H9 (cell line): Measurements from ENCODE around the gene FAM53C. TPM values are rescaled to one million over a fixed set of nuclear protein-coding genes. Genes with fewer than 3 reads are reported as not detected.

Experiments used
- DNase-seq: peaks from one replicate; pipeline ENCODE4 v3.0.0-alpha.2; 2017
- H2AFZ ChIP-seq: one replicate; pipeline ENCODE4 v1.6.1; 2013; ENCODE audit warnings: mild to moderate bottlenecking, low read length, control low read depth, moderate library complexity
- H2AK5ac ChIP-seq: 2 replicates; pipeline ENCODE4 v1.6.1; 2013; ENCODE audit warnings: low read length, control low read depth, mixed read lengths; ENCODE audit not compliant: insufficient read length
- H2BK120ac ChIP-seq: one replicate; pipeline ENCODE4 v1.6.1; 2013; ENCODE audit warnings: low read depth, mild to moderate bottlenecking, low read length, control low read depth, inconsistent platforms; ENCODE audit not compliant: poor library complexity, severe bottlenecking
- H2BK12ac ChIP-seq: 2 replicates; pipeline ENCODE4 v1.6.1; 2013; ENCODE audit warnings: low read length, control low read depth, mixed read lengths, low read depth; ENCODE audit not compliant: insufficient read length
- H2BK15ac ChIP-seq: 2 replicates; pipeline ENCODE4 v1.6.1; 2013; ENCODE audit warnings: low read depth, low read length, control low read depth
- H2BK20ac ChIP-seq: one replicate; pipeline ENCODE4 v1.6.1; 2013; ENCODE audit warnings: low read depth, mild to moderate bottlenecking, low read length, control low read depth, inconsistent platforms; ENCODE audit not compliant: poor library complexity, severe bottlenecking
- H2BK5ac ChIP-seq: 2 replicates; pipeline ENCODE4 v1.6.1; 2013; ENCODE audit warnings: low read length, control low read depth, mixed read lengths; ENCODE audit not compliant: insufficient read length
- H3K14ac ChIP-seq: 2 replicates; pipeline ENCODE4 v1.6.1; 2013; ENCODE audit warnings: low read length, control low read depth; ENCODE audit not compliant: insufficient read depth
- H3K18ac ChIP-seq: 2 replicates; pipeline ENCODE4 v1.6.1; 2013; ENCODE audit warnings: low read depth, mild to moderate bottlenecking, mixed read lengths, low read length, control low read depth; ENCODE audit not compliant: insufficient read length
- H3K23ac ChIP-seq: 2 replicates; pipeline ENCODE4 v1.6.1; 2013; ENCODE audit warnings: low read length, control low read depth, mixed read lengths, low read depth; ENCODE audit not compliant: insufficient read length
- H3K23me2 ChIP-seq: 2 replicates; pipeline ENCODE4 v1.6.1; 2013; ENCODE audit warnings: low read depth, mild to moderate bottlenecking, mixed read lengths, low read length, control low read depth; ENCODE audit not compliant: insufficient read length, poor library complexity, severe bottlenecking
- H3K27ac ChIP-seq: 2 replicates; pipeline ENCODE4 v1.5.1; 2013; ENCODE audit warnings: low read length, control low read depth, mixed read lengths, low read depth; ENCODE audit not compliant: insufficient read length
- H3K27me3 ChIP-seq: 2 replicates; pipeline ENCODE4 v1.6.1; 2013; ENCODE audit warnings: low read length, control low read depth, inconsistent platforms; ENCODE audit not compliant: insufficient read depth
- H3K4ac ChIP-seq: 2 replicates; pipeline ENCODE4 v1.6.1; 2013; ENCODE audit warnings: low read depth, mild to moderate bottlenecking, control low read depth, inconsistent platforms, low read length, moderate library complexity
- H3K4me1 ChIP-seq: 2 replicates; pipeline ENCODE4 v1.6.1; 2013; ENCODE audit warnings: low read length, control low read depth, inconsistent platforms; ENCODE audit not compliant: insufficient read depth
- H3K4me2 ChIP-seq: 2 replicates; pipeline ENCODE4 v1.6.1; 2013; ENCODE audit warnings: low read length, control low read depth, mixed read lengths; ENCODE audit not compliant: insufficient read length, insufficient read depth
- H3K56ac ChIP-seq: 2 replicates; pipeline ENCODE4 v1.6.1; 2013; ENCODE audit warnings: low read depth, mild to moderate bottlenecking, mixed read lengths, low read length, control low read depth; ENCODE audit not compliant: insufficient read length
- H3K79me1 ChIP-seq: 2 replicates; pipeline ENCODE4 v1.6.1; 2013; ENCODE audit warnings: low read depth, mild to moderate bottlenecking, moderate library complexity, low read length, control low read depth, inconsistent platforms; ENCODE audit not compliant: insufficient read depth, poor library complexity, severe bottlenecking
- H3K79me2 ChIP-seq: 2 replicates; pipeline ENCODE4 v1.6.1; 2013; ENCODE audit warnings: low read length, control low read depth, inconsistent platforms; ENCODE audit not compliant: insufficient read depth
- H3K9ac ChIP-seq: 2 replicates; pipeline ENCODE4 v1.6.1; 2013; ENCODE audit warnings: low read length, control low read depth, mixed read lengths; ENCODE audit not compliant: insufficient read length; ENCODE audit errors: extremely low read depth
- H3K9me3 ChIP-seq: one replicate; pipeline ENCODE4 v1.6.1; 2013; ENCODE audit warnings: low read depth, low read length, inconsistent platforms; ENCODE audit not compliant: control insufficient read depth
- H3T11ph ChIP-seq: one replicate; pipeline ENCODE4 v1.6.1; 2013; ENCODE audit warnings: mild to moderate bottlenecking, low read length, control low read depth, inconsistent platforms
- H4K20me1 ChIP-seq: one replicate; pipeline ENCODE4 v1.6.1; 2013; ENCODE audit not compliant: control insufficient read depth, insufficient read length, insufficient read depth
- H4K5ac ChIP-seq: 2 replicates; pipeline ENCODE4 v1.6.1; 2013; ENCODE audit warnings: low read depth, mild to moderate bottlenecking, mixed read lengths, low read length, control low read depth; ENCODE audit not compliant: insufficient read length
- H4K8ac ChIP-seq: replicated peaks from 2 replicates; pipeline ENCODE4 v1.6.1; 2013; ENCODE audit warnings: low read length, control low read depth, mixed read lengths, low read depth; ENCODE audit not compliant: insufficient read length
- H4K91ac ChIP-seq: 2 replicates; pipeline ENCODE4 v1.6.1; 2013; ENCODE audit warnings: low read depth, mild to moderate bottlenecking, moderate library complexity, mixed read lengths, low read length, control low read depth; ENCODE audit not compliant: insufficient read length
- H3K27ac Mint-ChIP-seq, 3 experiments: 2 replicates in 2 of 3; 3 replicates in 1 of 3; pipeline ENCODE4 v1.8.0; 2020 to 2021; ENCODE audit warnings: mixed read lengths in 3 of 3, mild to moderate bottlenecking in 1 of 3, moderate library complexity in 1 of 3
- H3K27me3 Mint-ChIP-seq: 2 replicates; pipeline ENCODE4 v1.8.0; 2021; ENCODE audit warnings: low read depth, mild to moderate bottlenecking, moderate library complexity, mixed read lengths
- H3K36me3 Mint-ChIP-seq, 3 experiments: 2 replicates in 2 of 3; 3 replicates in 1 of 3; pipeline ENCODE4 v1.8.0; 2020 to 2021; ENCODE audit warnings: low read depth in 3 of 3, mixed read lengths in 3 of 3; ENCODE audit not compliant: insufficient read depth in 1 of 3
- H3K4me1 Mint-ChIP-seq, 2 experiments: 2 replicates each; pipeline ENCODE4 v1.8.0; 2020; ENCODE audit warnings: mixed read lengths in 2 of 2
- H3K4me3 Mint-ChIP-seq, 2 experiments: 2 replicates in 1 of 2; 3 replicates in 1 of 2; pipeline ENCODE4 v1.8.0; 2020 to 2021; ENCODE audit warnings: mild to moderate bottlenecking in 2 of 2, mixed read lengths in 2 of 2, moderate library complexity in 1 of 2
- H3K9me3 Mint-ChIP-seq, 2 experiments: 2 replicates in 1 of 2; 3 replicates in 1 of 2; pipeline ENCODE4 v1.8.0; 2020; ENCODE audit warnings: mild to moderate bottlenecking in 2 of 2, mixed read lengths in 2 of 2, moderate library complexity in 1 of 2
- WGBS: extraction: QIAGEN DNeasy Blood & Tissue Kit; methylation state at CpG from one replicate; pipeline ENCODE4 v1.1.7; 2013; ENCODE audit warnings: missing lambda C conversion rate, low lambda C conversion rate, mixed read lengths; ENCODE audit not compliant: insufficient read length; ENCODE audit errors: extremely low coverage; 5-methylcytosine and 5-hydroxymethylcytosine counted together
- total RNA-seq: library from RNA; stranded (reverse); gene quantifications from 2 replicates; pipeline ENCODE4 v1.2.1, GENCODE V29; 2021
- TF ChIP-seq, protein P1 (sequence below): fragments of 200-600 bp; sonication (generic); conservative IDR thresholded peaks from 3 replicates; pipeline ENCODE4 v1.8.0; 2021; ENCODE audit warnings: antibody characterized with exemption, mild to moderate bottlenecking

The FAM53C gene
- total RNA-seq, 1 experiment from 2014 or later = 59.6 TPM

GRCh38 chr5:138340008-138340407, 1.9 kb downstream of the FAM53C start:
- Histone ChIP-seq H4K5ac (no peak overlapping the region), H4K91ac (no peak overlapping the region), H2BK15ac (no peak overlapping the region), H3K18ac (no peak overlapping the region), H2BK5ac (no peak overlapping the region), H4K20me1 (peaks cover 3% of the 10 kb centered on the region), H3T11ph (no peak overlapping the region), H3K79me1 (peaks cover 5% of the 10 kb centered on the region), H3K56ac (no peak overlapping the region), H2BK20ac (no peak overlapping the region), H3K4ac (no peak overlapping the region), H3K23ac (no peak overlapping the region), H3K23me2 (peaks cover 12% of the 10 kb centered on the region), H3K4me1 (no peaks in the 10 kb centered on the region), H2AK5ac (no peak overlapping the region), H2BK12ac (no peak overlapping the region), H3K27ac (no peak overlapping the region), H2AFZ (no peak overlapping the region), H3K9ac (no peak overlapping the region), H3K9me3 (no peaks in the 10 kb centered on the region), H2BK120ac (no peak overlapping the region), H3K4me2 (peak overlapping the region; percentile 96), H4K8ac (no peak overlapping the region), H3K79me2 (peaks cover 16% of the 10 kb centered on the region; the same call in 1 of the 2 replicates), H3K27me3 (no peaks in the 10 kb centered on the region), H3K14ac (no peak overlapping the region)
- no CpG with 5 or more reads among the region's 3 CpGs for WGBS
- Mint-ChIP-seq H3K9me3 (no peaks in the 10 kb centered on the region), H3K27me3 (no peaks in the 10 kb centered on the region), H3K4me3 (peak overlapping the region; percentile 91 to 95; a peak in 4 of 5 replicates), H3K27ac (peak overlapping the region in 2 of 3 experiments; percentile 33 to 70; a peak in 1 of 7 replicates), H3K36me3 (peaks cover 30 to 48% (median 34%) of the 10 kb centered on the region in 3 experiments), H3K4me1 (peaks cover 27 to 33% of the 10 kb centered on the region in 2 experiments)
- TF ChIP-seq, protein P1, sequence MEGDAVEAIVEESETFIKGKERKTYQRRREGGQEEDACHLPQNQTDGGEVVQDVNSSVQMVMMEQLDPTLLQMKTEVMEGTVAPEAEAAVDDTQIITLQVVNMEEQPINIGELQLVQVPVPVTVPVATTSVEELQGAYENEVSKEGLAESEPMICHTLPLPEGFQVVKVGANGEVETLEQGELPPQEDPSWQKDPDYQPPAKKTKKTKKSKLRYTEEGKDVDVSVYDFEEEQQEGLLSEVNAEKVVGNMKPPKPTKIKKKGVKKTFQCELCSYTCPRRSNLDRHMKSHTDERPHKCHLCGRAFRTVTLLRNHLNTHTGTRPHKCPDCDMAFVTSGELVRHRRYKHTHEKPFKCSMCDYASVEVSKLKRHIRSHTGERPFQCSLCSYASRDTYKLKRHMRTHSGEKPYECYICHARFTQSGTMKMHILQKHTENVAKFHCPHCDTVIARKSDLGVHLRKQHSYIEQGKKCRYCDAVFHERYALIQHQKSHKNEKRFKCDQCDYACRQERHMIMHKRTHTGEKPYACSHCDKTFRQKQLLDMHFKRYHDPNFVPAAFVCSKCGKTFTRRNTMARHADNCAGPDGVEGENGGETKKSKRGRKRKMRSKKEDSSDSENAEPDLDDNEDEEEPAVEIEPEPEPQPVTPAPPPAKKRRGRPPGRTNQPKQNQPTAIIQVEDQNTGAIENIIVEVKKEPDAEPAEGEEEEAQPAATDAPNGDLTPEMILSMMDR = no peak
- DNase-seq = no peak
